A549 (cell line): Measurements from ENCODE around the gene NEK8. TPM values are rescaled to one million over a fixed set of nuclear protein-coding genes. Genes with fewer than 3 reads are reported as not detected.

Experiments used
- ATAC-seq, 2 experiments: fragments of 200-7000 bp in 1 of 2; fragments of >200 bp in 1 of 2; cut with Nextera tagmentation in 1 of 2; cut with Tn5 transposase in 1 of 2; 3 replicates each; pipeline versions ENCODE4 v1.8.0 to v1.9.1; 2018 to 2020; ENCODE audit warnings: mild to moderate bottlenecking in 1 of 2, moderate library complexity in 1 of 2
- CTCF ChIA-PET: fragments of 300-600 bp; sonication (Branson Sonifier 250); formaldehyde crosslinking; extraction: SDS; loops from one replicate; lab custom pipeline; 2021; ENCODE audit warnings: antibody characterized with exemption, inconsistent platforms; lab: Yijun Ruan, JAX
- POLR2A ChIA-PET: fragments of 350-600 bp; formaldehyde crosslinking; extraction: SDS; loops from one replicate; lab custom pipeline; 2021; ENCODE audit warnings: antibody characterized with exemption, inconsistent platforms; lab: Yijun Ruan, JAX
- DNase-seq, 2 experiments: peaks; one replicate each; pipeline versions ENCODE4 v3.0.0 to v3.0.0-alpha.2; 2011 to 2016; ENCODE audit warnings: low read depth in 1 of 2, low spot score in 1 of 2
- FAIRE-seq: peaks from 2 replicates; lab custom pipeline; 2011; peaks lifted over from hg19 to GRCh38; lab: Jason Lieb, UNC
- H3K27ac ChIP-seq, 2 experiments: fragments of >200 bp; sonication (Bioruptor Twin); formaldehyde crosslinking; 3 replicates each; pipeline ENCODE4 v1.5.1; 2016 to 2017
- H3K4me1 ChIP-seq: fragments of >200 bp; sonication (Bioruptor Twin); formaldehyde crosslinking; 3 replicates; pipeline ENCODE4 v1.6.1; 2016
- H3K4me2 ChIP-seq: fragments of >200 bp; sonication (Bioruptor Twin); formaldehyde crosslinking; 3 replicates; pipeline ENCODE4 v1.6.1; 2016
- H3K4me3 ChIP-seq: fragments of >200 bp; sonication (Bioruptor Twin); formaldehyde crosslinking; 3 replicates; pipeline ENCODE4 v1.5.1; 2016
- H3K9me3 ChIP-seq: fragments of >200 bp; sonication (Bioruptor Twin); formaldehyde crosslinking; 3 replicates; pipeline ENCODE4 v1.6.1; 2016
- BHLHE40 ChIP-seq: IDR thresholded peaks from 2 replicates; pipeline ENCODE4 v1.6.1; 2012; ENCODE audit warnings: low read depth, low read length, inconsistent platforms
- CBX8 ChIP-seq: fragments of 200-600 bp; sonication (generic); IDR thresholded peaks from 2 replicates; pipeline ENCODE4 v1.6.1; 2016
- EP300 ChIP-seq, 2 experiments: fragments of >200 bp; sonication (Bioruptor Twin); formaldehyde crosslinking; IDR thresholded peaks; 2 replicates in 1 of 2; 3 replicates in 1 of 2; pipeline ENCODE4 v1.6.1; 2016 to 2017
- FOSB ChIP-seq: fragments of 250-450 bp; sonication (Bioruptor Pico); IDR thresholded peaks from 2 replicates; pipeline ENCODE4 v1.5.0; 2020; ENCODE audit warnings: mild to moderate bottlenecking, moderate library complexity
- FOSL2 ChIP-seq, 2 experiments: fragments of 450-650 bp in 1 of 2; fragments of >200 bp in 1 of 2; sonication (Bioruptor Twin) in 1 of 2; formaldehyde crosslinking; IDR thresholded peaks; 2 replicates each; pipeline versions ENCODE4 v1.5.0 to v1.6.1; 2016 to 2020; ENCODE audit warnings: mild to moderate bottlenecking in 1 of 2, moderate library complexity in 1 of 2
- FOXS1 ChIP-seq: fragments of 250-450 bp; sonication (Bioruptor Pico); IDR thresholded peaks from 2 replicates; pipeline ENCODE4 v1.5.0; 2020; ENCODE audit warnings: mild to moderate bottlenecking, moderate library complexity
- HDAC2 ChIP-seq: fragments of 200-600 bp; sonication (generic); IDR thresholded peaks from 2 replicates; pipeline ENCODE4 v1.6.1; 2016
- HEYL ChIP-seq: fragments of 250-450 bp; sonication (Bioruptor Pico); IDR thresholded peaks from 2 replicates; pipeline ENCODE4 v1.8.0; 2021; ENCODE audit warnings: mild to moderate bottlenecking, moderate library complexity
- HOXB5 ChIP-seq: fragments of 250-450 bp; sonication (Bioruptor Pico); IDR thresholded peaks from 2 replicates; pipeline ENCODE4 v1.5.0; 2020; ENCODE audit warnings: mild to moderate bottlenecking, moderate library complexity
- JUN ChIP-seq, 2 experiments: fragments of >200 bp; sonication (Bioruptor Twin); formaldehyde crosslinking; IDR thresholded peaks; 2 replicates in 1 of 2; 3 replicates in 1 of 2; pipeline ENCODE4 v1.6.1; 2016 to 2017
- KDM5A ChIP-seq: fragments of 200-600 bp; sonication (generic); IDR thresholded peaks from 2 replicates; pipeline ENCODE4 v1.6.1; 2016; ENCODE audit warnings: antibody characterized with exemption, mild to moderate bottlenecking
- MAZ ChIP-seq: fragments of 150-350 bp; IDR thresholded peaks from 2 replicates; pipeline ENCODE4 v1.6.1; 2014; ENCODE audit warnings: antibody characterized with exemption, low read depth, low read length, borderline replicate concordance
- NFE2L2 ChIP-seq: fragments of 150-350 bp; conservative IDR thresholded peaks from 2 replicates; pipeline ENCODE4 v1.6.1; 2014; ENCODE audit warnings: low read length
- PBX3 ChIP-seq: IDR thresholded peaks from 2 replicates; pipeline ENCODE4 v1.6.1; 2012
- PHF8 ChIP-seq: fragments of 200-600 bp; sonication (generic); IDR thresholded peaks from 2 replicates; pipeline ENCODE4 v1.6.1; 2016; ENCODE audit warnings: low read depth, mild to moderate bottlenecking, antibody characterized with exemption, moderate library complexity, borderline replicate concordance
- POLR2A ChIP-seq: IDR thresholded peaks from 2 replicates; pipeline ENCODE4 v1.6.1; 2012; ENCODE audit warnings: mild to moderate bottlenecking, low read length
- POLR2AphosphoS2 ChIP-seq: conservative IDR thresholded peaks from 2 replicates; pipeline ENCODE4 v1.6.1; 2012; ENCODE audit warnings: low read length, improper control_type of control experiment, inconsistent platforms
- RAD21 ChIP-seq, 2 experiments: fragments of >200 bp in 1 of 2; sonication (Bioruptor Twin) in 1 of 2; formaldehyde crosslinking in 1 of 2; IDR thresholded peaks in 1 of 2; conservative IDR thresholded peaks in 1 of 2; 2 replicates in 1 of 2; 3 replicates in 1 of 2; pipeline ENCODE4 v1.6.1; 2012 to 2018; ENCODE audit warnings: inconsistent platforms in 1 of 2
- RARB ChIP-seq: fragments of 250-450 bp; sonication (Bioruptor Pico); IDR thresholded peaks from 2 replicates; pipeline ENCODE4 v1.8.0; 2021; ENCODE audit warnings: mild to moderate bottlenecking, moderate library complexity
- RCOR1 ChIP-seq: fragments of 150-350 bp; IDR thresholded peaks from 2 replicates; pipeline ENCODE4 v1.6.1; 2014; ENCODE audit warnings: antibody characterized with exemption, low read length, low read depth
- RFX5 ChIP-seq: fragments of 450-650 bp; IDR thresholded peaks from 2 replicates; pipeline ENCODE4 v1.7.1; 2014; ENCODE audit warnings: antibody characterized with exemption, mild to moderate bottlenecking, moderate library complexity
- RNF2 ChIP-seq: fragments of 200-600 bp; sonication (generic); IDR thresholded peaks from 2 replicates; pipeline ENCODE4 v1.6.1; 2016; ENCODE audit warnings: low read depth, mild to moderate bottlenecking, antibody characterized with exemption, moderate library complexity, borderline replicate concordance
- SMC3 ChIP-seq: fragments of >200 bp; sonication (Bioruptor Twin); formaldehyde crosslinking; IDR thresholded peaks from 3 replicates; pipeline ENCODE4 v1.6.1; 2018; ENCODE audit warnings: inconsistent platforms
- TFCP2L1 ChIP-seq: fragments of 250-450 bp; sonication (Bioruptor Pico); IDR thresholded peaks from 2 replicates; pipeline ENCODE4 v1.5.0; 2021; ENCODE audit warnings: mild to moderate bottlenecking
- TP53 ChIP-seq: fragments of 250-450 bp; sonication (Bioruptor Pico); IDR thresholded peaks from 2 replicates; pipeline ENCODE4 v1.5.0; 2021; ENCODE audit warnings: mild to moderate bottlenecking, moderate library complexity
- ZFP36 ChIP-seq: fragments of 450-650 bp; IDR thresholded peaks from 2 replicates; pipeline ENCODE4 v1.6.1; 2014; ENCODE audit warnings: borderline replicate concordance; ENCODE audit not compliant: partially characterized antibody
- ZSCAN20 ChIP-seq: fragments of 250-450 bp; sonication (Bioruptor Pico); IDR thresholded peaks from 2 replicates; pipeline ENCODE4 v1.8.0; 2022; ENCODE audit warnings: mild to moderate bottlenecking, moderate library complexity
- WGBS: methylation state at CpG from one replicate; pipeline ENCODE4 v1.1.6; 2017; ENCODE audit errors: missing lambda C conversion rate; 5-methylcytosine and 5-hydroxymethylcytosine counted together
- polyA plus RNA-seq, 4 experiments: library from polyadenylated mRNA; depleted of rRNA in 3 of 4; stranded (reverse); fragments of >200 nt; fragmentation: RNase III in 1 of 4; extraction: RNeasy Plus Mini Kit Qiagen cat#74134 plus additional on column Dnase treatment in 1 of 4; gene quantifications; 2 replicates in 3 of 4; 3 replicates in 1 of 4; pipeline ENCODE4 v1.2.3, GENCODE V29; 2011 to 2017
- TF ChIP-seq, protein P1 (sequence below): fragments of >200 bp; sonication (Bioruptor Twin); formaldehyde crosslinking; IDR thresholded peaks from 3 replicates; pipeline ENCODE4 v1.6.1; 2016
- TF ChIP-seq, protein P2 (sequence below): IDR thresholded peaks from 2 replicates; pipeline ENCODE4 v1.6.1; 2012; ENCODE audit warnings: low read depth, borderline replicate concordance
- TF ChIP-seq, protein P3 (sequence below): fragments of 150-350 bp; IDR thresholded peaks from 2 replicates; pipeline ENCODE4 v1.6.1; 2014; ENCODE audit warnings: low read depth, mild to moderate bottlenecking, low read length
- TF ChIP-seq, protein P4 (sequence below): fragments of 200-600 bp; sonication (generic); IDR thresholded peaks from 2 replicates; pipeline ENCODE4 v1.6.1; 2016; ENCODE audit warnings: antibody characterized with exemption, mild to moderate bottlenecking, moderate library complexity

NEK8 gene
- polyA plus RNA-seq, 2 of the 4 experiments (the other 2 are of a cell fraction): 5.1 to 5.3 TPM

GRCh38 chr17:28726627-28727491, 1.7 kb upstream of the NEK8 start (continued):
- TF ChIP-seq ZFP36: no peak
- no peak for TF ChIP-seq ZSCAN20 (CRISPR knock-in tag)
- TF ChIP-seq POLR2AphosphoS2: no peak
- TF ChIP-seq KDM5A: peak; percentile 90
- peak; percentile 79; the same call in 1 of the 2 replicates for TF ChIP-seq RNF2
- TF ChIP-seq RAD21 (conservative IDR thresholded peaks at IDR 0.05 in 1 of 2, IDR thresholded peaks at IDR 0.05 in 1 of 2): peak; percentile 100
- no peak for TF ChIP-seq EP300 (IDR thresholded peaks at IDR 0.05)
- TF ChIP-seq FOSB (CRISPR knock-in tag): peak; percentile 69
- peak; percentile 33 for TF ChIP-seq TFCP2L1 (CRISPR knock-in tag)
- TF ChIP-seq FOSL2 (IDR thresholded peaks at IDR 0.05): no peak
- no peak for TF ChIP-seq FOSL2 (CRISPR knock-in tag; IDR thresholded peaks at IDR 0.05)
- TF ChIP-seq FOXS1: 0 out of 2 replicates have a peak, but pooled peaks have one; percentile 21
- peak; percentile 88 for TF ChIP-seq MAZ
- 0 out of 2 replicates have a peak, but pooled peaks have one; percentile 60 for TF ChIP-seq RARB
- no peak for TF ChIP-seq PHF8
- no peak for TF ChIP-seq JUN (IDR thresholded peaks at IDR 0.05)
- TF ChIP-seq, protein P1, sequence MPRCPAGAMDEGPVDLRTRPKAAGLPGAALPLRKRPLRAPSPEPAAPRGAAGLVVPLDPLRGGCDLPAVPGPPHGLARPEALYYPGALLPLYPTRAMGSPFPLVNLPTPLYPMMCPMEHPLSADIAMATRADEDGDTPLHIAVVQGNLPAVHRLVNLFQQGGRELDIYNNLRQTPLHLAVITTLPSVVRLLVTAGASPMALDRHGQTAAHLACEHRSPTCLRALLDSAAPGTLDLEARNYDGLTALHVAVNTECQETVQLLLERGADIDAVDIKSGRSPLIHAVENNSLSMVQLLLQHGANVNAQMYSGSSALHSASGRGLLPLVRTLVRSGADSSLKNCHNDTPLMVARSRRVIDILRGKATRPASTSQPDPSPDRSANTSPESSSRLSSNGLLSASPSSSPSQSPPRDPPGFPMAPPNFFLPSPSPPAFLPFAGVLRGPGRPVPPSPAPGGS: peak; percentile 51; the same call in 2 of the 3 replicates
- TF ChIP-seq POLR2A: peak; percentile 18; the same call in 1 of the 2 replicates
- no peak for TF ChIP-seq RFX5
- TF ChIP-seq NFE2L2: 0 out of 2 replicates have a peak, but pooled peaks have one; percentile 29
- peak; percentile 72; the same call in 1 of the 2 replicates for TF ChIP-seq HDAC2
- peak; percentile 95 for TF ChIP-seq SMC3

- Histone ChIP-seq H3K4me3 (no peak overlapping the region), H3K4me2 (no peak overlapping the region), H3K27ac (no peak overlapping the region), H3K9me3 (no peaks in the 10 kb centered on the region), H3K4me1 (peaks cover 13% of the 10 kb centered on the region)
- 90% methylated on average over 11 of the region's 11 CpGs for WGBS
- DNase-seq (no peak), FAIRE-seq (no peak), ATAC-seq (no peak)
- ChIA-PET CTCF (interaction anchor here (0.9 to 17.5 kb wide), 8 partner anchors 18 to 385 kb away, joined by 3 to 977 read pairs (median 82); partner anchors contain the start of genes DHRS13, FLOT2, PHF12 and TRAF4), POLR2A (interaction anchor here (0.6 to 5.3 kb wide), 2 partner anchors 81 to 221 kb away, joined by 4 to 89 read pairs; partner anchors contain the start of gene PHF12)
- TF ChIP-seq TP53 (CRISPR knock-in tag): no peak
- no peak for TF ChIP-seq PBX3
- TF ChIP-seq HEYL: no peak
- TF ChIP-seq RNF2: no peak
- TF ChIP-seq, protein P2, sequence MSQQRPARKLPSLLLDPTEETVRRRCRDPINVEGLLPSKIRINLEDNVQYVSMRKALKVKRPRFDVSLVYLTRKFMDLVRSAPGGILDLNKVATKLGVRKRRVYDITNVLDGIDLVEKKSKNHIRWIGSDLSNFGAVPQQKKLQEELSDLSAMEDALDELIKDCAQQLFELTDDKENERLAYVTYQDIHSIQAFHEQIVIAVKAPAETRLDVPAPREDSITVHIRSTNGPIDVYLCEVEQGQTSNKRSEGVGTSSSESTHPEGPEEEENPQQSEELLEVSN: no peak
- no peak for TF ChIP-seq HOXB5
- TF ChIP-seq RFX5: no peak
- no peak for TF ChIP-seq SMC3
- TF ChIP-seq, protein P3, sequence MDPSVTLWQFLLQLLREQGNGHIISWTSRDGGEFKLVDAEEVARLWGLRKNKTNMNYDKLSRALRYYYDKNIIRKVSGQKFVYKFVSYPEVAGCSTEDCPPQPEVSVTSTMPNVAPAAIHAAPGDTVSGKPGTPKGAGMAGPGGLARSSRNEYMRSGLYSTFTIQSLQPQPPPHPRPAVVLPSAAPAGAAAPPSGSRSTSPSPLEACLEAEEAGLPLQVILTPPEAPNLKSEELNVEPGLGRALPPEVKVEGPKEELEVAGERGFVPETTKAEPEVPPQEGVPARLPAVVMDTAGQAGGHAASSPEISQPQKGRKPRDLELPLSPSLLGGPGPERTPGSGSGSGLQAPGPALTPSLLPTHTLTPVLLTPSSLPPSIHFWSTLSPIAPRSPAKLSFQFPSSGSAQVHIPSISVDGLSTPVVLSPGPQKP: no peak
- no peak for TF ChIP-seq RCOR1
- TF ChIP-seq BHLHE40: no peak
- TF ChIP-seq HDAC2: no peak
- no peak for TF ChIP-seq FOXS1
- TF ChIP-seq NFE2L2: no peak
- TF ChIP-seq TFCP2L1 (CRISPR knock-in tag): no peak
- no peak for TF ChIP-seq KDM5A
- TF ChIP-seq CBX8: no peak
- TF ChIP-seq, protein P4, sequence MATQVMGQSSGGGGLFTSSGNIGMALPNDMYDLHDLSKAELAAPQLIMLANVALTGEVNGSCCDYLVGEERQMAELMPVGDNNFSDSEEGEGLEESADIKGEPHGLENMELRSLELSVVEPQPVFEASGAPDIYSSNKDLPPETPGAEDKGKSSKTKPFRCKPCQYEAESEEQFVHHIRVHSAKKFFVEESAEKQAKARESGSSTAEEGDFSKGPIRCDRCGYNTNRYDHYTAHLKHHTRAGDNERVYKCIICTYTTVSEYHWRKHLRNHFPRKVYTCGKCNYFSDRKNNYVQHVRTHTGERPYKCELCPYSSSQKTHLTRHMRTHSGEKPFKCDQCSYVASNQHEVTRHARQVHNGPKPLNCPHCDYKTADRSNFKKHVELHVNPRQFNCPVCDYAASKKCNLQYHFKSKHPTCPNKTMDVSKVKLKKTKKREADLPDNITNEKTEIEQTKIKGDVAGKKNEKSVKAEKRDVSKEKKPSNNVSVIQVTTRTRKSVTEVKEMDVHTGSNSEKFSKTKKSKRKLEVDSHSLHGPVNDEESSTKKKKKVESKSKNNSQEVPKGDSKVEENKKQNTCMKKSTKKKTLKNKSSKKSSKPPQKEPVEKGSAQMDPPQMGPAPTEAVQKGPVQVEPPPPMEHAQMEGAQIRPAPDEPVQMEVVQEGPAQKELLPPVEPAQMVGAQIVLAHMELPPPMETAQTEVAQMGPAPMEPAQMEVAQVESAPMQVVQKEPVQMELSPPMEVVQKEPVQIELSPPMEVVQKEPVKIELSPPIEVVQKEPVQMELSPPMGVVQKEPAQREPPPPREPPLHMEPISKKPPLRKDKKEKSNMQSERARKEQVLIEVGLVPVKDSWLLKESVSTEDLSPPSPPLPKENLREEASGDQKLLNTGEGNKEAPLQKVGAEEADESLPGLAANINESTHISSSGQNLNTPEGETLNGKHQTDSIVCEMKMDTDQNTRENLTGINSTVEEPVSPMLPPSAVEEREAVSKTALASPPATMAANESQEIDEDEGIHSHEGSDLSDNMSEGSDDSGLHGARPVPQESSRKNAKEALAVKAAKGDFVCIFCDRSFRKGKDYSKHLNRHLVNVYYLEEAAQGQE: no peak
Observed at GRCh38 chr17:28729950-28730330, 1.4 kb downstream of the NEK8 start.
